ENCODE measurements around the gene APOL1.
"Not testable (repeated sequence)": the region's sequence is repeated elsewhere in the genome, so short reads cannot be mapped to it uniquely, and the experiment has no call there.

Gene APOL1

DNA sequence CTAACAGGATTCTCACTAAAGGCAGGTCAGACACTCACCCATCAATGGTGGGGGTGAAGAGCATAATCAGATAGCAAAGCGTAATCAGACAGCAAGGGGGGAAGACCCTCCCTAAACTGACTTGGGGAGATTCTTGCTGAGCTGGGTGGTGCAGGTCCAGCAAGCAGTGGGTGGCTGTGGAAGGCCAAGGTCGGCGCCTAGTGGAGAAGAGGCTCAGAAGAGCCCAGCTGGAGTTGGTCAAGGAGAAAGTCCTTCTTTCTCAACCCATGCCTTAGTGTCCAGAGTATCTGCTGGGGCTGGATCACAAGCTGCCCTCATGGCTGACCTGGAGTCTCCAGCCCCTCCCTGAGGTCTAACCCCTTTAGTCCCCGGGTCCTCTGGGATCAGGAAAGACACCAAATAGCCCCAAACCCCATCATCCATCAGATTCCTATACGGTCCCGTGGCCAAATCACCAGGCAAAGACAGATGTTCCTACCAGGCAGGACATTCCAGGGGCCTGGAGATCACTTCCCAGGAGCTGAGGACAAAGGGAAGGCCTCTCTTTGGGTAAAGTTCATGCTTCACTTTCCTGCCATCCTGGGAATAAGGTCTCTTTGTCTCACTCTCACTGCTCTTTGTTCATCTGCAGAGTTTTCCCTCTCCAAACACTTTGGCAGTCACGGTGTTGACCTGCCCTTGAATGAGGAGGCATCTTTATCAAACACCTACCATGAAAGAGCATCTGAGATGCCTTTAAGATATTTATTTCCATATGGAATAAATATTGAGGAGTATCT lies 11.1 kb downstream of the APOL1 start:
- DNase-seq (ENCODE audit: low read depth in 1 of 2, low spot score in 1 of 2) = not testable (repeated sequence)

DNA sequence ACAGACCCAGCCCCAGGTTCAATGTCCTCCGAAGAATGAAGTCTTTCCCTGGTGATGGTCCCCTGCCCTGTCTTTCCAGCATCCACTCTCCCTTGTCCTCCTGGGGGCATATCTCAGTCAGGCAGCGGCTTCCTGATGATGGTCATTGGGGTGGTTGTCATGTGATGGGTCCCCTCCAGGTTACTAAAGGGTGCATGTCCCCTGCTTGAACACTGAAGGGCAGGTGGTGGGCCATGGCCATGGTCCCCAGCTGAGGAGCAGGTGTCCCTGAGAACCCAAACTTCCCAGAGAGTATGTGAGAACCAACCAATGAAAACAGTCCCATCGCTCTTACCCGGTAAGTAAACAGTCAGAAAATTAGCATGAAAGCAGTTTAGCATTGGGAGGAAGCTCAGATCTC lies 14.1 kb downstream of the APOL1 start:
- DNase-seq (ENCODE audit: low read depth in 1 of 2, low spot score in 1 of 2) = no peak

- no peak for DNase-seq (ENCODE audit: low read depth in 1 of 2, low spot score in 1 of 2)
Observed at GRCh38 chr22:36267896-36268485, 15.1 kb downstream of the APOL1 start.

DNA sequence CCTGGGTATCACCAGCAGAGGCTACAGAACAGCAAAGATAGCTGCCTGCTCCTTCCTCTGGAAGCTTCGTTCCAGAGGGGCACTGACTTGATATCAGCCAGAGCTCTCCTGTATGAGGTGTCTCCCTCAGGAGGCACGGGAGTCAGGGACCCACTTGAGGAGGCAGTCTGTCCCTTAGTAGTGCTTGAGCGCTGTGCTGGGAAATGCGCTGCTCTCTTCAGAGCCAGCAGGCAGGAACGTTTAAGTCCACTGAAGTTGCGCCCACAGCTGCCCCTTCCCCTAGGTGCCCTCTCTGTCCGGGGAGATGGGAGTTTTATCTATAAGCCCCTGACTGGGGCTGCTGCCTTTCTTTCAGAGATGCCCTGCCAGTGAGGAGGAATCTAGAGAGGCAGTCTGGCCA lies 18.3 kb downstream of the APOL1 start:
- not testable (repeated sequence) for DNase-seq (ENCODE audit: low read depth in 1 of 2, low spot score in 1 of 2)

- DNase-seq (ENCODE audit: low read depth in 1 of 2, low spot score in 1 of 2) = not testable (repeated sequence)
Observed at GRCh38 chr22:36271951-36272350, 19.0 kb downstream of the APOL1 start.

- DNase-seq (ENCODE audit: low read depth in 1 of 2, low spot score in 1 of 2) = no peak
Observed at GRCh38 chr22:36274531-36274930, 21.6 kb downstream of the APOL1 start.

- peak; percentile 37 to 38 for DNase-seq (ENCODE audit: low read depth in 1 of 2, low spot score in 1 of 2)
Observed at GRCh38 chr22:36277482-36278291, 24.8 kb downstream of the APOL1 start.

GRCh38 chr22:36279219-36279666 lies 26.3 kb downstream of the APOL1 start:
- no peak for DNase-seq (ENCODE audit: low read depth in 1 of 2, low spot score in 1 of 2)

- no peak for DNase-seq (ENCODE audit: low read depth in 1 of 2, low spot score in 1 of 2)
Observed at GRCh38 chr22:36280379-36280778, 27.4 kb downstream of the APOL1 start.

DNA sequence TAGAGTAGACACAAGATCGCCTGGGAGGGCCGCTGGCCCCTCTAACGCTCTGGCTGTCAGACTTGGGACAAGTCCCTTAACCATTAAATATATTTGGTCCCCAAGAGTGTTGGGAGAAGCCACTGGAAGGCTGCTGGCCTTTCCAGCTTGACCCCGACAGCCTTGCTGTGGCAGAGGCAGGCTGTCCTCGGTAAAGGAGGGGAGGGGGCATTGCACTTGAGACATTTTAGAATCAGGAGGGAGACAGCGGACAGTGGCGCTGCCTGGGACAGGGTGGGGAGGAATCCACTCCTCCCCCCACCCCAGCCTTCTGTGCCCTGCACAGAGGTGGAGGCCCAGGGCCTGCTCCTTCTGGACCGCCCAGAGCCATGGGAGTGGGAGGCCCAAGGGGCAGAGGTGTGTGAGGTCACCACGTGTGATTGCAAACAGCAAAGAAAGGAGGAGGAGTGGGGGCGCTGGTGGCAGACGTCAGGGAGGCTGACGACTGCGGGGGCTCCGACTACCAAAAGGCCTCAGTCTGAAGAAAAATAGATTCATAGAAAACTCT lies 28.9 kb downstream of the APOL1 start:
- no peak for DNase-seq (ENCODE audit: low read depth in 1 of 2, low spot score in 1 of 2)

DNA sequence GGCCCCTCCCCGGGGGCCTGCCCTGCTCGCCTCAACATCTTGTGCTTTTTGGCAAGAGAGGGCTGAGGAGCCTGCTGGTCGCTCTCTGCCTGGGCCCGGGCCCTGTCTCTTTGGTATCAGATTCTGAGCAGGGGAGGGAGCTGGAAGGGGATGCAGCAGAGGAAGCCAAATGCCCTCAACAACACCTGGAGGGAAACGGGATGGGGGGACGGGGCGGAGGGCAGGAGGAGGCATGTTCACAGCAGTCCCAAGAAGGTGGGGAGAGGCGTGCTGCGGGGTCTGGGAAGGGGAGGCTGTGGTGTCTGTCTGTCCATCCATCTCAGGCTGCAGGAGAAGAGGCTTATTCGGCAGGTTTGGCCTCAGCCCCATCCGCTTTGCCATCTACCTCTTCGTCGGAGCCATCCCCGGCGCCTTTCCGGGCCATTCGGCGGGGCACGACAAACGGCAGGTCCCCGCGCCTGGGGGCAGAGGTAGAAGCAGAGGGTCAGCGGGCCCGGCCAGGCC lies 29.4 kb downstream of the APOL1 start:
- DNase-seq (ENCODE audit: low read depth in 1 of 2, low spot score in 1 of 2) = no peak

GRCh38 chr22:36284171-36284571 lies 31.2 kb downstream of the APOL1 start:
- no peak for DNase-seq (ENCODE audit: low read depth in 1 of 2, low spot score in 1 of 2)

GRCh38 chr22:36285017-36285416 lies 32.1 kb downstream of the APOL1 start:
- no peak for DNase-seq (ENCODE audit: low read depth in 1 of 2, low spot score in 1 of 2)

DNA sequence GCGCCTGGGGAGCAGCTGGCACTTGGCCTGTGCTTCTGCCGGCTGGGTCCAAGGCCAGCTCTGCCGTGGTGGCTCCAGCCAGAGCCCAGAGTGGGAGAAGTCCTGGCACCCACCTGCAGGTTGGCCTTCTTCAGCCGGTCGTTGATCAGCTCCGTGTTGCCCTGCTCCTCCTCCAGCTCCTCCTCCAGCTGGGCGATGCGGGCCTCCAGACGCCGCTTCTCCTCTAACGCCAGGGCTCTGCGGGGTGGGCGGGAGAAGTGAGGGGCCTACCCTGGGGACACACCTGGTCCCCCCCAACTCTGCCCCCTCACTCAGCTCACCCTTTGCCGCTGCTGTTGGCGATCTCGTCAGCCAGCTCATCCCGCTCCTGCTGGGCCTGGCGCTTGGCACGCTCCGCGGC lies 32.6 kb downstream of the APOL1 start:
- no peak for DNase-seq (ENCODE audit: low read depth in 1 of 2, low spot score in 1 of 2)

GRCh38 chr22:36286096-36286957 lies 33.4 kb downstream of the APOL1 start:
- peak in 1 of 2 donors; percentile 35 for DNase-seq (ENCODE audit: low read depth in 1 of 2, low spot score in 1 of 2)

DNA sequence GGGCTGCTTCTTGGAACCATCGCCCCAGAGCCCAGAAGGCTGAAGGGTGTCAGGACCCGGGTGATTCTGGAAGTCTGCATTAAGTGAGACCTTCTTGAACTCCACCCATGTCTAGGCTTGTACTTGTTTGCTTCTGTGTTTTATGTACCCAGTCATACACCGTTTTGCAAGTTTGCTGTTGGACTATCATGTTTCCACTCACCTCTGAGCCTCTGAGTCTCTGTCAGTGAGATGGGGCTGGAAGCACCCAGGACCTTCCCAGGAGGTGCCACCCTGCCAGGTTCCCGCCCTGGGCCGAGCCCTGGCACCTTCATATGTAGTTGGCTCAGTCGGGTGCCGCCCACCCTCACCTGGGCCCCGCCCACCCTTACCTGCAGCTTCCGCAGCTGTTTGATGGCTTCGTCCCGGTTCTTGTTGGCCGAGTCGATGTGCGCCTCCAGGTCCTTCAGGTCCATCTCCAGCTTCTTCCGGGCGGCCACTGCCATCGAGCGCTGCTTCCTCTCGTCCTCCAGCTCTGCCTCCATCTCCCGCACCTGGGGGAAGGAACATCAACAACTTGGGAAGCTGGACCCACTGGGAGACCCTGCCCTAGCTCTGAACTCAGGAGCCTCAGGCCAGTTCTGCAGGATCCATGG lies 35.1 kb downstream of the APOL1 start:
- DNase-seq (ENCODE audit: low read depth in 1 of 2, low spot score in 1 of 2) = no peak

DNA sequence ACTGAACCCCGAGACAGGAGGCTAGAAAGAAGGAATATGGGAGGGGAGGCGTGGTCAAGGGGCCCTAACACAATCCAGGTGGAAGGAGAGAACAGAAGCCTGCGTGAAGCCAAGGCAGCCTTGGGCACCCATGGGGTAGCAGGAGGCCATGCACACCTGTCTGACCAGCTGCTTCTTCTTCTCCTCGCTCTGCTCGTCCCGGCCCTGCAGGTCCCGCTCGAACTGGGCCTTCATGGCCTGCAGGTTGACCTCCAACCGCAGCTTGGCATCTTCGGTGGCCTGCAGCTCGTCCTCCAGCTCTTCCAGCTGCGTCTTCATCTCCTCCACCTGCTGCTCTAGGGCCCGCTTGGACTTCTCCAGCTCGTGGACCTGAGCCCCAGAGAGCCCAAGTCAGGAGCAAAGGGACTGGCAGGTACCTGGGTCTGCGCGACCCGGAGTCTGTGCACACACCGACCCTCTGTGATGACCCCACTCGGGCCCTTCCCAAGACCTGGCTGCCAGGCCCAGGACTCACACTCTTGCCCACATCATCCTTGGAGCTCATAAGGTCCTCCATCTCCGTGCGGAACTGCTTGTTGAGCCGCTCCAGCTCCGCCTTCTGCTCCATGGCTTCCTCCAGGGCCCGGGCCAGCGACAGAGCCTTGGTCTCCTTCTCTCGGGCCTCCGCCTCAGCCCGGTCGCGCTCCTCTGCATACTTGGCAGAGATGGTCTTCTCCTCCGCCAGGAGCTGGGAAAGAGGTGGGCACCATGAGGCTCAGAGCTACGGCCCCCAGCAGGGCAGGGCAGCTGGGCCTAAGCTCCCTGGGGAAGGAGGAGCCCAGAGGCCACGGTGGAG lies 35.9 kb downstream of the APOL1 start:
- no peak for DNase-seq (ENCODE audit: low read depth in 1 of 2, low spot score in 1 of 2)

DNA sequence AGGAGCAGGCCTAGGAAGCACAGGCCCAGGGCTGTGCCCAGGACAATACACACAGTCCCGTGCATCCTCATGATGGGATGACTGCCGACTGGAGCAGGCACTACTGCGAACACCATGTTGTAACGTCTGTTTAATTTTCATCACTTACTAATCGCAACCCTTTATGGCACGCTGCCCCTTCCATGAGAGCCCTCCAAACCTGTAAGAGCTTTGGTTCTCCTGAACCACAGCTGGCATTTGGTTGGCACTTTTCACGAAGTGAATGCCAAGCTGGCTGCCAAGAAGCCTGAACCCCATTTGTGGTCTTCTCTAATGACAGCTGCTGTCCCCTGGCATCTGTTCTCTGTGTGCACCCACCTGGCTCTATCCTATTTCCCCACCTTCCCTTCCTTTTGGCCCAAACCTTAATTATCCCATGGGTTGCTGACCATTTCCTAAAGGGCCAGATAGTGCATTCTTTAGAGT lies 36.5 kb downstream of the APOL1 start:
- no peak for DNase-seq (ENCODE audit: low read depth in 1 of 2, low spot score in 1 of 2)

GRCh38 chr22:36289948-36290371 lies 37.0 kb downstream of the APOL1 start:
- not testable (repeated sequence) for DNase-seq (ENCODE audit: low read depth in 1 of 2, low spot score in 1 of 2)
